HG02759 (cell line): Measurements from ENCODE around the gene EYA4.
"Not testable (repeated sequence)": the region's sequence is repeated elsewhere in the genome, so short reads cannot be mapped to it uniquely, and the experiment has no call there.

Source experiments
- ATAC-seq: cut with Tn5 transposase; IDR thresholded peaks from one replicate; pipeline ENCODE4 v1.9.1; 2021; ENCODE audit warnings: mild to moderate bottlenecking, moderate library complexity; ENCODE audit not compliant: unreplicated experiment

EYA4 gene

GRCh38 chr6:133505681-133506080 lies 264.5 kb downstream of the EYA4 start:
- no peak for ATAC-seq

GRCh38 chr6:133512410-133513016 lies 271.4 kb downstream of the EYA4 start:
- peak; percentile 52 for ATAC-seq

GRCh38 chr6:133523816-133524215 lies 282.7 kb downstream of the EYA4 start:
- no peak for ATAC-seq

- ATAC-seq = no peak
Observed at GRCh38 chr6:133526436-133526835, 285.3 kb downstream of the EYA4 start.

GRCh38 chr6:133528566-133528965 lies 287.4 kb downstream of the EYA4 start:
- ATAC-seq = no peak

- ATAC-seq = no peak
Observed at GRCh38 chr6:133532908-133533307, 291.8 kb downstream of the EYA4 start.

- ATAC-seq = no peak
Observed at GRCh38 chr6:133539502-133540259, 298.5 kb downstream of the EYA4 start.

- no peak for ATAC-seq
Observed at GRCh38 chr6:133540361-133540760, 299.2 kb downstream of the EYA4 start.

GRCh38 chr6:133541040-133541439 lies 299.9 kb downstream of the EYA4 start:
- no peak for ATAC-seq

GRCh38 chr6:133542056-133542821 lies 301.1 kb downstream of the EYA4 start:
- ATAC-seq = no peak

GRCh38 chr6:133544419-133544818 lies 303.3 kb downstream of the EYA4 start:
- ATAC-seq = no peak

GRCh38 chr6:133546098-133546497 lies 304.9 kb downstream of the EYA4 start:
- ATAC-seq = no peak

GRCh38 chr6:133547136-133547535 lies 306.0 kb downstream of the EYA4 start:
- no peak for ATAC-seq

GRCh38 chr6:133548423-133549159 lies 307.4 kb downstream of the EYA4 start:
- ATAC-seq = no peak

GRCh38 chr6:133549371-133549801 lies 308.2 kb downstream of the EYA4 start:
- no peak for ATAC-seq

- no peak for ATAC-seq
Observed at GRCh38 chr6:133550026-133550425, 308.9 kb downstream of the EYA4 start.

GRCh38 chr6:133551436-133551835 lies 310.3 kb downstream of the EYA4 start:
- no peak for ATAC-seq

- no peak for ATAC-seq
Observed at GRCh38 chr6:133551847-133552341, 310.7 kb downstream of the EYA4 start.

- peak; percentile 55 for ATAC-seq
Observed at GRCh38 chr6:133553652-133554051, 312.5 kb downstream of the EYA4 start.

- ATAC-seq = not testable (repeated sequence)
Observed at GRCh38 chr6:133554121-133554520, 313.0 kb downstream of the EYA4 start.

- ATAC-seq = no peak
Observed at GRCh38 chr6:133555685-133556084, 314.5 kb downstream of the EYA4 start.
